IPS-18c (cell line): ENCODE data around the gene MRPS11.
A peak's percentile ranks its signal among the peaks of the same experiment; 100 is the strongest.
"Not testable (repeated sequence)": the region's sequence is repeated elsewhere in the genome, so short reads cannot be mapped to it uniquely, and the experiment has no call there.

Experiments used
- H3K4me3 ChIP-seq: 2 replicates; pipeline ENCODE4 v1.7.0; 2013; ENCODE audit warnings: low read depth, mild to moderate bottlenecking, low read length, moderate library complexity; ENCODE audit not compliant: insufficient read depth
- H3K9me3 ChIP-seq: one replicate; pipeline ENCODE4 v1.6.1; 2013; ENCODE audit warnings: mild to moderate bottlenecking, low read length, moderate library complexity; ENCODE audit not compliant: control insufficient read depth, insufficient read depth

The MRPS11 gene

DNA sequence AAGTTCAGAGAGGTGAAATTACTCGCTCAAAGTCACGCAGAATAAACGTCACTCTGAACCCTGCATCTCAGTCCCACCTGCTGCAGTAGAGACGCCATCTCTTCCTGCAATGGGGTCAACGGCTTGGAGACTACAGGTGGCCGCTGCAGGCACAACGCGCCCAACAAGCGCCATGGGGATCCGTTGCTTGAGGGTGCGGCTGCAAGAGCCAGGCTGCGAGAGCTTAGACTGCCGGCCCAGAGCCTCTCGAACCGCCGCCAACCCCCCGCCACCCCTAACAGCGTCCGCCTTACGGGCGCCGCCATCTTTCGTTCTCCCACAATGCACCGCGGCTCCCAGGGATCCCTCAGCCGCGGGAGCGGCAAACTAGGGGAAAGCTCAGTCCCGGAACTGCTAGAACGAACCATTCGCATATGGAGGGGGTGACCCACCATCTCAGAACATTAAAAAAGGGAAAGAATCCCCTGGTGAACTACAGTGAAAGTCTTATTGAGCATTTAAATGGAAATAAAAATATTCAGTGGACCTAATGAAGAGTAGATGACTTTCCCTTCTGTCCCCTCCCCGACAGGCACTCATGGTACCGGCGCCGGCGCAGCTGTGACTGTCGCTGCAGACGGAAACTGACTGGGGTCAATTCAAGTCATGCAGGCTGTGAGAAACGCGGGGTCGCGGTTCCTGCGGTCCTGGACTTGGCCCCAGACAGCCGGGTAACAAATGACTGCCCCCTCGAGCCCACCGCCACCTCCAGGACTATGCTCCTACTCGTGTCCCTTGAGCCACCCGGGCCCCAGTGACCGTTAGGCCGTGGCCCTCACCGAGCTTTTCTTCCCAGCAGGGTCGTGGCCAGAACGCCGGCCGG, at the start of gene MRPS11, which contains the start of gene MRPL46:
Gene MRPS11 (plus strand): TSS at position 636 of the 862 bp plus-strand sequence. CDS start 10 bp downstream, at position 646.
Gene MRPL46 (minus strand): TSS at position 316 of the 862 bp plus-strand sequence. CDS start 11 bp downstream, at position 305.
- H3K4me3 ChIP-seq: peak within 1 kb of the TSS; percentile 88
- H3K9me3 ChIP-seq: no peaks in the 10 kb centered on the region

- Histone ChIP-seq H3K9me3 (no peaks in the 10 kb centered on the region), H3K4me3 (no peak overlapping the region)
These were observed 47.7 kb upstream of the MRPS11 start for GRCh38 chr15:88419830-88420229.

DNA sequence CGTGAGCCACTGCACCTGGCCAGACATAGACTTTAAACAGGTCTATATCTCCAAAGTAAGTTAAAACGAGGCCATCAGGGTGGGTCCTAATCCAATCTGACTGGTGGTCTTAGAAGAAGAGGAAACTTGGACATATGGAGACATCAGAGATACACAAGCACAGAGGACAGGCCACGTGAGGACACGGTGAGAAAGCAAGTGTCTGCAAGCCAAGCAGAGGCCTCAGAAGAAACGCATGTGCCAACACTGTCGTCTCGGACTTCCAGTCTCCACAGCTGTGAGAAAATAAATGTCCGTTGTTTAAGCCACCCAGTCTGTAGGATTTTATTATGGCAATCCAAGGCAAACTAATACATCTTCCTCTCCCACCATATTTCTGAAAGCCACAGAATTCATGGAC, 44.2 kb upstream of the MRPS11 start:
- no peaks in the 10 kb centered on the region for H3K9me3 ChIP-seq

DNA sequence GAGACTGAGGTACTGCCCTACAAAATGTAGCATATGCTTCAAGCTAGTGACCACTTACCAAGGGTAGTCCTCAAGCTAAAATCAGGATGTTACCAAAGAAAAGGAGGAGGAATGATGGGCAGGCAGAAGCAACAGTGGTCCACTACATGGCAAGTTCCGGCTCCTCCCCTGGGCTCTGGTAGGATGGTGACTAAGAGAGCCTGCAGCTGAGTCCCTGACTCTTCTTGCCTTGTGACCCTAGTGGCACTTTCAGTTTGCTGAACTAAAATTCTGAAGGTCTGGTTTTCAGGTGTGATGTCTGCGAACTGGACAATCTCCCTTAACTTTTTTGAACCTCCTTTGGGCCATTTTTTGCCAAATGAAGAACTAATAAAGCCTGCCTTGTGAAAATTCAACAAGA, 41.2 kb upstream of the MRPS11 start:
- Histone ChIP-seq H3K4me3 (no peak overlapping the region), H3K9me3 (no peaks in the 10 kb centered on the region)

More for the DNA sequence above, 44.2 kb upstream of the MRPS11 start:
- H3K4me3 ChIP-seq: no peak overlapping the region

DNA sequence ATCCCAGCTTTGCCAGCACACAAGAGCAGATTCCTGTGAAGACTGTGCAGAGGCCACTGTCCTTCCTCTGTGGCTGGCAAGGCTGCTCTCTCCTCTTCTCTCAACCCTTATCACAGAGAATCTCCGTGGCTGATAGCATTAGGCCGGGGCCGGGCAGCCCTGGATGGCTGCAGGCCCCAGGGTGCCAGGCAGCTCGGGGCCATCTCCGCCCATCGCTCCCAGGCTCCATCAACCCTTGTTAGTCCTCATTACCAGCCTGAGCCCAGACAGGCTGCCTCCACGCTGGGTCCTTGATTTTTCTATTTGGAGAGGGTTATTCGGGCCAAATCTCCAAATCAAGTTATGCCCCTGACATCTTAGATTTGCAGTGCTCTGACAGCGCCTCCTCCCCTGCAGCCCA, 39.5 kb upstream of the MRPS11 start:
- H3K4me3 ChIP-seq: no peak overlapping the region
- H3K9me3 ChIP-seq: peaks cover 2% of the 10 kb centered on the region

DNA sequence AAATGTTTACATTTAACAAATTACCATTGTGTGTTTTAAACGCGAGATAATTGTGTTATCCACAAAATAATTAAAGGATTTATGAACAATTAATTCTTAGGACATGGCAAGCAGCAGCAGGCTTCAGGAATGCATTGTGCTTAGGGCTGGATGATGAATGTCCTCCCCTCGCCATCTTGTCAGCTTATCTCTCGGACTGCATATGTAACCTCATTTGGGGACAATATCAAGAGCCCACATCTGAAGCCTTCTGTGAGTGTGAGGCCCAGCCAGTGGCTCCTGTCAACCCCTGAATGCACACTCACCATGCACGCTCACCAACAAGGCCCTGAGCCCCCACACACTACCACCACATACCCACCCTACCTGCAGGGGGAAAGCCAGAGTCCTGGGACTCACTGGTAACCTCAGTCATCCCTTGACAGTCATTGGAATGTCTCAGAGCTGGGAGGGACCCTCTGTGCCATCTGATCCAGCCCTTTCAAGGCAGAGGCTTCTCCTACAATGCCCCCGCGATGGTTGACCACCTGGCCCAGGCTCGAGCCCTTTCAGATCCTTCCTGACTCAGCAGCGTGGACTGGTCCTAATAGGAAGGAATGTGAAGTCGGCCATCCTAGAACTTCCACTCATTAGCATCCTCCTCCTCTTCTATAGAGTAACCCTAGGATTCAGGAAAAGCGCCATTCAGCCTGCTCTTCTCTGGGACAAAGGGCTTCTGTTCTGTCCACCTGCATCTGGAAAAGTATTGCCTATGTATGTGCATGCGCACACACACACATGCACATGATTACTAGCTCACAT, 38.5 kb upstream of the MRPS11 start:
- H3K4me3 ChIP-seq: no peak overlapping the region
- H3K9me3 ChIP-seq: peaks cover 2% of the 10 kb centered on the region

- H3K4me3 ChIP-seq: no peak overlapping the region
- peaks cover 2% of the 10 kb centered on the region for H3K9me3 ChIP-seq
These were observed 37.5 kb upstream of the MRPS11 start for GRCh38 chr15:88430051-88430450.

DNA sequence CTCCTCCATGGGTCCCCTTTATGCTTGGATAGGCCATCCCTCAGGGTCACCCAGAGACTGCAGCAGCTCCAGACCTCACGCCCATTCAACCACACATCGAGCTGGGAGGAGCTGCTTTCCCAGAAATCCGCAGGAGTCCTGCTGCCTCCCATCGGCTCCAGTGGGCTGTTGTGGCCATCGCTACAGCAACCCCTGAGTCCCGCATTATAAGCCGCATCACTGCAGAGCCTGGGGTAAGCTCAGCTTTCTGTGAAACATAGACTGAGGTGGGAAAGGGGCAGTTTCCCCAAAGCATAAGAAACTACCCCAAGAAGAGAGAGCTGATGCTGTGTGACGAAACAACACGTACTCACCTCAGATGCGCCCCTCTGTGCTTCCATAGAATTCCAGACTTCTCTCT, 36.1 kb upstream of the MRPS11 start:
- Histone ChIP-seq H3K9me3 (peaks cover 2% of the 10 kb centered on the region), H3K4me3 (no peak overlapping the region)

DNA sequence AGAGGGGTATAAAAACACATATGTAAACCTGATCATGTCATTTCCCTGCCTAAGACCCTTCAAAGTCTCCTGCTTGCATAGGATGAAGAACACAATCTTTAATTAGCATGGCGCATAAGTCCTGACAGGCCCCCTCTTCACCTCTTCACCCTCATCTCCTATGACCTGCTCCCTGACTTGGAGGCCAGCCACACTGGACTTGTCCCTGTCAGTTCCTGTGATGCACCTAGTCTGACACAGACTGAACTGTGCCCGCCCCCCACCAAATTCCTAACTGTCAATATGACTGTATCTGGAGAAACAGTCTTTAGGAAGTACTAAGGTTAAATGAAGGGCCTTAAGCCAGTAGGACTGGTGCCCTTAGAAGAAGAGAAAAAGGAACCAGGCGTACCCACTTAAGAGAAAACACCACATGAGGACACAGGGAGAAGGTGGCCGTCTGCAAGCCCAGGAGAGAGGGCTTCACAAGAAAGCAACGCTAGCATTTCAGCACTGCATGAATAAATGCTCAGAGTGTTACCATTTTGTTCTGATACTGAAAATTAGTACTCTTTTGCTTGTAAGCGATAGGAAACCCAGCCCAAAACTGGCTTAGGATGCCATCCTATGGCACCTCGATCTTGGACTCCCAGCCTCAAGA, 34.3 kb upstream of the MRPS11 start:
- H3K4me3 ChIP-seq: no peak overlapping the region
- peaks cover 2% of the 10 kb centered on the region for H3K9me3 ChIP-seq

DNA sequence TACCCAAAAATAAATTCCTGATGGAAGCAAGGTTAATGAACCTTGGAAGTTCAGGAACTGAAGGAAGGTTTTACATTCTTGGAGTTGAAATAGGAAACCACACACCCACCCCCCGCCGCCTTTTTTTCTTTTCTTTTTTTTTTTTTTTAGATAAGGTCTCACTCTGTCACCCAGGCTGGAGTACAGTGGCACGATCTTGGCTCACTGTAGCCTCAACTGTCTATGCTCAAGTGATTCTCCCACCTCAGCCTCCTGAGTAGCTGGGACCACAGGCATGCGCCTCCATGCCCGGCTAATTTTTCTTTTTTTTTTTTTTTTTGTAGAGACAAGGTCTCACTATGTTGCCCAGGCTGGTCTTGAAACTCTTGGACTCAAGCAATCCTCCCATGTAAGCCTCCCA, 33.4 kb upstream of the MRPS11 start:
- H3K4me3 ChIP-seq, H3K9me3 ChIP-seq: not testable (repeated sequence)

DNA sequence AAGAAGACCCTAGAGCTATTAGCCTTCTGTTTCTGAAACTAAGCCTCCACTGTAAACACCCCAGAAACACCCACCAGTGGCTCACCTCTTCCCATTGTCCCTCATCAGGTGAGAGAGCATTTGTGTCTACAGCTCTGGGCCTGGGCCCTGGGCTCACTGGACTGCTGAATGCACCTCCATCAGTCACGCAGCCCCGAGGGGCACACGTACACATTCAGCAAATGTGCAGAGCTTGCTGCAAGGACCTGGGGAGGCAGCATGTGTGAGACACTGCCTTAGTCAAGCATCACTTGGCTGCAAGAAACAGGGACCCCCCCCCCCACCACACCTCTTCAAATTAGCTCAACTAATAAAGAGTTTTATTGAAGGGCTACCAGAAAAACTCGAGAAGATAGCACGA, 29.3 kb upstream of the MRPS11 start:
- Histone ChIP-seq H3K4me3 (no peak overlapping the region), H3K9me3 (no peaks in the 10 kb centered on the region)

- Histone ChIP-seq H3K9me3 (no peaks in the 10 kb centered on the region), H3K4me3 (no peak overlapping the region)
These were observed 27.5 kb upstream of the MRPS11 start for GRCh38 chr15:88440021-88440420.

DNA sequence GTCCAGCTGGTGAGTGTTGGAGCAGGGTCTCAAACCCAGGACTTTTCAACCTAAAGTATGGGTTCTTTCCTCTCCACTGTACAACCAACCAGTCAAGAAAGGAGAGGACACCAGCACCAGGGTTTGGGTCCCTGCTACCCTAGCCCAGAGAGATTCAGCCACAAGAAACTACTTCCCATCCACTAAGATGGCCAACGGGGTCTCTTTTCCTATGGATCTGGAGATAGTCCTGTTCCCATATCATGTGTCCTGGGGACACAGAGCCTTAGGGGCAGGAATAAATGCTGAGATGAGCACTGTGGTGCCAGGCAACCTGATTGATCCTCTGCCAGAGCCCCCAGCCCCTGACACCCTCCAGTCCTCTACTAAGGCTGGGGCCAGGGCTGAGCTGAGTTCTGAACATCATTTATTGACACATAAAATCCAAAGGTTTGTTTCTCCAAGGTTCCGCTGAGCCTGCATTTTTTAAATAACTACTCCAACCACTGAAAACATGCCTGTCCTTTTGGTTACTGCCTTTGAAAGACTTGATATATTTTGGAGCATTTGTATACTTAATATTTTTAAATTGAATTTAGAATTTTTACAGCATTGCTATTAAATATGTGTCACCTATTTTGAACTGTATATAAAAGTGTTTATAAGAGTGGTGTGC, 26.3 kb upstream of the MRPS11 start:
- Histone ChIP-seq H3K4me3 (no peak overlapping the region), H3K9me3 (no peaks in the 10 kb centered on the region)

DNA sequence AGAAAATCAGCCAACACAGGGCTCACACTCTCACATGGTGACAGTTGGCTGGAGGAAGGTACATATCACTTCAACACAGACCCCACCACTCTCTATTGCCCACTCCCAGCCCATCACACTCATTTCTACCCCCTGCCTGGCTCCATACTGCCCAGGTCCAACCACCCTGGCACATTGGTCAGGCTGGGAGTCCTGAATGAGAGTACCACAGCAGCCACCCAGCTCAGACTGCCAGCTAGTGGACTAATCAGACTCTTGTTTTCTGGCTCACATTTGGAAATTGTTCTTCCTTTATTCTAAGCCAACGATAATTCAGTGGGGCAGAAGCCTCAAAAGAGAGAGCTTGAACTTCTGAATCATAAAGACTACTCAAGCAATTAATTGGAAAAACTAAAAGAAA, 20.3 kb upstream of the MRPS11 start:
- Histone ChIP-seq H3K4me3 (no peak overlapping the region), H3K9me3 (no peaks in the 10 kb centered on the region)

GRCh38 chr15:88447741-88448140, 19.8 kb upstream of the MRPS11 start:
- Histone ChIP-seq H3K4me3 (no peak overlapping the region), H3K9me3 (no peaks in the 10 kb centered on the region)

DNA sequence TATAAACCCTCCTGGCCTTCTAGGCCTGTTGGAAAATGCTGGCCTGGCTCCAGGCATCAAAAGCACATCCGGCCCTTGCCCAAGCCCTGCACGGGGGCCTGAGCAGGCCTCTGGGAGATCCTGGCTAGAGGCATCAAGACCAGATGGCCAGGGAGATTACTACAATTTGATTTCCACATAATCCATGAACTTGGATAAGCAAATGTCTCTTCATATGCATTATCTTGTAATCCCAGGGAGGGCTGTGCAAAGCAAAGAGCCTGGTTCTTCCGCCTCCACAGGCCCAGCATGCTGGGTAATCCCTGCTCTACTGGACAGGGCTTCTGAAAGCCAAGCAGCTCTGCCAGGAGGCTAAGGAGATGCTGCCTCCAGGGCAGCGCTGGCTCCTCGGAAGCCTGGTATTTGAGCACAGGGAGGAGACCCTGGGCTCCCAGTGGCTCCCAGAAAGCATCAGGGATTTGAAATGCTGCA, 18.5 kb upstream of the MRPS11 start:
- Histone ChIP-seq H3K9me3 (no peaks in the 10 kb centered on the region), H3K4me3 (no peak overlapping the region)

- no peak overlapping the region for H3K4me3 ChIP-seq
- no peaks in the 10 kb centered on the region for H3K9me3 ChIP-seq
These were observed 17.9 kb upstream of the MRPS11 start for GRCh38 chr15:88449581-88449980.
